Gastroesophageal sphincter (tissue), 4 donors: ENCODE data around the gene MAGEB4. TPM values are rescaled to one million over a fixed set of nuclear protein-coding genes. Genes with fewer than 3 reads are reported as not detected.

Experiments
- ATAC-seq: fragments of 150-250 bp; one replicate; pipeline ENCODE4 v1.9.1; 2016; ENCODE audit warnings: mild to moderate bottlenecking, moderate library complexity
- H3K27ac ChIP-seq, 4 donors: fragments of 200-600 bp; sonication (generic) in 3 of 4; 1 replicate in 3 of 4; 2 replicates in 1 of 4; pipeline ENCODE4 v1.5.1; 2016 to 2019
- H3K27me3 ChIP-seq: fragments of 200-600 bp; sonication (generic); one replicate; pipeline ENCODE4 v1.5.1; 2019
- H3K36me3 ChIP-seq, 2 donors: fragments of 200-600 bp; sonication (generic); one replicate each; pipeline ENCODE4 v1.5.1; 2019; ENCODE audit warnings: control low read depth in 1 of 2
- H3K4me1 ChIP-seq, 3 donors: fragments of 200-600 bp; sonication (generic); 1 replicate in 2 of 3; 2 replicates in 1 of 3; pipeline ENCODE4 v1.5.1; 2016 to 2019; ENCODE audit warnings: control low read depth in 2 of 3
- H3K4me3 ChIP-seq, 2 donors: fragments of 200-600 bp; sonication (generic); one replicate each; pipeline ENCODE4 v1.5.1; 2019; ENCODE audit warnings: mild to moderate bottlenecking in 1 of 2, moderate library complexity in 1 of 2
- H3K9me3 ChIP-seq, 3 donors: fragments of 200-600 bp; sonication (generic); one replicate each; pipeline ENCODE4 v1.5.1; 2017 to 2019; ENCODE audit warnings: control low read depth in 2 of 3
- EP300 ChIP-seq: sonication (generic); formaldehyde crosslinking; IDR thresholded peaks from one replicate; pipeline ENCODE4 v1.6.1; 2017; ENCODE audit warnings: antibody characterized with exemption, mild to moderate bottlenecking
- POLR2A ChIP-seq, 2 donors: fragments of 450-650 bp; IDR thresholded peaks; one replicate each; pipeline ENCODE4 v1.6.1; 2017; ENCODE audit warnings: antibody characterized with exemption in 2 of 2, mild to moderate bottlenecking in 2 of 2, moderate library complexity in 1 of 2
- POLR2AphosphoS5 ChIP-seq: sonication (generic); formaldehyde crosslinking; IDR thresholded peaks from one replicate; pipeline ENCODE4 v1.6.1; 2017; ENCODE audit warnings: antibody characterized with exemption
- WGBS, 2 donors: methylation state at CpG; one replicate each; pipeline ENCODE4 v1.1.5; 2018; ENCODE audit warnings: low coverage in 1 of 2; 5-methylcytosine and 5-hydroxymethylcytosine counted together
- total RNA-seq, 4 donors: library from RNA; depleted of rRNA; stranded (reverse); fragments of >200 nt; gene quantifications; one replicate each; pipeline ENCODE4 v1.1.0, GENCODE V29; 2016
- TF ChIP-seq, protein P1 (sequence below), 4 experiments: fragments of 200-600 bp in 2 of 4; fragments of 450-650 bp in 2 of 4; sonication (generic) in 1 of 4; IDR thresholded peaks; one replicate each; pipeline ENCODE4 v1.5.1; 2017 to 2019; ENCODE audit warnings: antibody characterized with exemption in 4 of 4, mild to moderate bottlenecking in 2 of 4, moderate library complexity in 2 of 4

Gene MAGEB4
- total RNA-seq, 4 donors from 2014 or later = not detected

DNA sequence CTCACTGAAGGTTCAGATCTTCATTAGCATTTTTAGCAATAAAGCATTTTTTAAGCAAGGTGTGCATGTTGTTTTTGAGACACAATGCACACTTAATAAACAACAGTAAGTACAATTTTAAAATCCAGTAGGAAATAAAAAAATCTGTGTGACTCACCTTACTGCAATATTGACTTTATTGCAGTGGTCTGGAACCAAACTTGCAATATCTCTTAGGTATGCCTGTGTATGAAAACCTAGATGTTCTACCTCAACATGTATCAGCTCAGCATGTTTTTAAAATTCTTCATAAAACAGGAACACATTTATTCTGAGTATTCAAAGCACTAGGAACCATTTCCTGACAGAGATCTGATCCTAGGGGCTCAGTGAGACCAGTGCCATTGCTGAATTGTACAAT, 40.7 kb downstream of the MAGEB4 start:
- ATAC-seq = no peak
- Histone ChIP-seq H3K9me3 (no peaks in the 10 kb centered on the region), H3K36me3 (no peaks in the 10 kb centered on the region), H3K4me1 (no peaks in the 10 kb centered on the region), H3K27ac (no peak overlapping the region), H3K27me3 (no peaks in the 10 kb centered on the region), H3K4me3 (no peak overlapping the region)
- TF ChIP-seq POLR2A (IDR thresholded peaks at IDR 0.05) = no peak
- no peak for TF ChIP-seq POLR2AphosphoS5
- no peak for TF ChIP-seq EP300
- TF ChIP-seq, protein P1, sequence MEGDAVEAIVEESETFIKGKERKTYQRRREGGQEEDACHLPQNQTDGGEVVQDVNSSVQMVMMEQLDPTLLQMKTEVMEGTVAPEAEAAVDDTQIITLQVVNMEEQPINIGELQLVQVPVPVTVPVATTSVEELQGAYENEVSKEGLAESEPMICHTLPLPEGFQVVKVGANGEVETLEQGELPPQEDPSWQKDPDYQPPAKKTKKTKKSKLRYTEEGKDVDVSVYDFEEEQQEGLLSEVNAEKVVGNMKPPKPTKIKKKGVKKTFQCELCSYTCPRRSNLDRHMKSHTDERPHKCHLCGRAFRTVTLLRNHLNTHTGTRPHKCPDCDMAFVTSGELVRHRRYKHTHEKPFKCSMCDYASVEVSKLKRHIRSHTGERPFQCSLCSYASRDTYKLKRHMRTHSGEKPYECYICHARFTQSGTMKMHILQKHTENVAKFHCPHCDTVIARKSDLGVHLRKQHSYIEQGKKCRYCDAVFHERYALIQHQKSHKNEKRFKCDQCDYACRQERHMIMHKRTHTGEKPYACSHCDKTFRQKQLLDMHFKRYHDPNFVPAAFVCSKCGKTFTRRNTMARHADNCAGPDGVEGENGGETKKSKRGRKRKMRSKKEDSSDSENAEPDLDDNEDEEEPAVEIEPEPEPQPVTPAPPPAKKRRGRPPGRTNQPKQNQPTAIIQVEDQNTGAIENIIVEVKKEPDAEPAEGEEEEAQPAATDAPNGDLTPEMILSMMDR (IDR thresholded peaks at IDR 0.05) = no peak

DNA sequence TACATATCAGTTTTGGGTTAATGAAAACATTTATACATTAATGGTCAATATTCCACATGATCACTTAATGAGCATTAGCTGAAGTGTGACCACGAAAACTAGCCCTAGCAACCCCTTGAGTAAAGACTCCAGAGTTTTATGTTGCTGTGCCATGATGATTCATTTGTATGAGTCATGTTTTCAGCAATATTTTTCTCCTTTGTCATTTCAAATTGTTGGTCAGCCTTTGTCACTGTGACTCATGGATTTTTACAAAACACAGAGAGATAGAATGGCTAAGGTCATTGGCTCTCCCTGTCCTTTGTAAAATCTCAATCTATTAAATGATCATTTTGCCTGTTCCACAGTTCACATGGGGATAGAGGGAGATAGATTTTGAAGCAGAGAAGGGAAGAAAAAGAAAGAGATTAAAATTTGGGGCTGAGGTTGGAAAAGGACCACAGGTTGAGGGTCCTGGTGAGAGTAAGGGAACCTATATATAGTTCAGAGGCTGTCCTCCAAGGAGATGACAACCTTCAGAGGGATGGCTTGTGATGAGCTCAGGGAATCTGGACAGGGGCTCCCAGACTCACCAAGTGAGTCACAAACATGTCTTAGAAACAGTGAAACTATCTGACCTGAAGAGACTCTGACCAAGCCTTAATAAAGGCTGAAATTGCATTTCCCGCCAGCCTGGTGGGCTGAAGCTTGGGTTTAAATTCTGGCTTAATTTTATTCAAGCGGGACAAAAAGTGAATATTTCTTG, 41.8 kb downstream of the MAGEB4 start:
- Histone ChIP-seq H3K4me3 (no peak overlapping the region), H3K27ac (no peak overlapping the region), H3K9me3 (no peaks in the 10 kb centered on the region), H3K36me3 (no peaks in the 10 kb centered on the region), H3K27me3 (no peaks in the 10 kb centered on the region), H3K4me1 (no peaks in the 10 kb centered on the region)
- 55 to 66% methylated on average over 2 to 3 of the region's 3 CpGs for WGBS, 2 donors
- peak; percentile 74 for ATAC-seq
- no peak for TF ChIP-seq EP300
- no peak for TF ChIP-seq POLR2AphosphoS5
- no peak for TF ChIP-seq POLR2A (IDR thresholded peaks at IDR 0.05)

Other genes with a start within 250 kb of the MAGEB4 start
- not detected for gene MAGEB2, start 26.4 kb upstream of the MAGEB4 start, total RNA-seq
- gene MAGEB3, start 11.3 kb upstream of the MAGEB4 start, total RNA-seq = not detected
- not detected for gene MAGEB1, start 5.1 kb downstream of the MAGEB4 start, total RNA-seq
- gene NR0B1, start 67.4 kb downstream of the MAGEB4 start, total RNA-seq = not detected